ENCODE data around the gene DUSP18.
A peak's percentile ranks its signal among the peaks of the same experiment; 100 is the strongest.
"Not testable (repeated sequence)": the region's sequence is repeated elsewhere in the genome, so short reads cannot be mapped to it uniquely, and the experiment has no call there.

Gene DUSP18

GRCh38 chr22:30667494-30668385 is at the start of gene DUSP18:
DUSP18 (minus strand) TSS chr22:30667875; CDS start chr22:30664003, 3,872 bp downstream.
- Histone ChIP-seq H3K27ac (ENCODE audit: low read length) (peak within 1 kb of the TSS; percentile 70), H3K9me3 (ENCODE audit: control insufficient read depth in 1 of 2, low read length in 2 of 2) (no peaks in the 10 kb centered on the region), H3K4me3 (ENCODE audit: low read depth in 1 of 2, low read length in 2 of 2) (peak within 1 kb of the TSS; percentile 76 to 77), H3K36me3 (ENCODE audit: control insufficient read depth in 1 of 2, insufficient read depth in 2 of 2, low read length in 2 of 2) (peaks cover 2 to 12% of the 10 kb centered on the region in 2 donors), H3K27me3 (ENCODE audit: low read depth, low read length) (no peaks in the 10 kb centered on the region), H3K4me1 (ENCODE audit: control insufficient read depth in 1 of 2, insufficient read depth in 2 of 2, low read length in 2 of 2) (peaks cover 4 to 12% of the 10 kb centered on the region in 2 donors)

- no peaks in the 10 kb centered on the region for H3K27me3 ChIP-seq (ENCODE audit: low read depth, low read length)
Measured at GRCh38 chr22:30714062-30714461, 46.4 kb upstream of the DUSP18 start.

DNA sequence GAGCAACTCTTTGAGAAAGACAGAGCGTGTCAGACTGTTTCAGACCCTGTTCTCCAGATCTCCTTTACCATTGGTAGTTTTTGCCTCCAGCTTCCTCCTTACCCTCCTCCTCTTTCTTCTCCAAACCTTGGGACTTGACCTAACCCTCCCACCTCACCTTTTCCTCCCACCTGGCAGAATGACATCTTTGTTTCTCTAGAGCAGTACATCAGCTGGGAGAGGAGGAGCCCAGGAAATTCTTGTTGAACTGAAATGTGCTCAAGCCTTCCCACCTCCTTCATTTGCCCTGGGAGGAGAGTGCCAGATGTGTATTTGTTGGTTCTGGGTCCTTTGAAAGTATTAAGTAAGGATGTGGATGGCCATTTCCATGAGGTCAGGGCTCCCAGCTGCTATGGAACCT is 44.4 kb upstream of the DUSP18 start:
- Histone ChIP-seq H3K4me1 (ENCODE audit: control insufficient read depth in 1 of 2, insufficient read depth in 2 of 2, low read length in 2 of 2) (no peaks in the 10 kb centered on the region), H3K9me3 (ENCODE audit: control insufficient read depth in 1 of 2, low read length in 2 of 2) (no peaks in the 10 kb centered on the region), H3K27ac (ENCODE audit: low read length) (no peak overlapping the region), H3K27me3 (ENCODE audit: low read depth, low read length) (no peaks in the 10 kb centered on the region), H3K4me3 (ENCODE audit: low read depth in 1 of 2, low read length in 2 of 2) (no peak overlapping the region), H3K36me3 (ENCODE audit: control insufficient read depth in 1 of 2, insufficient read depth in 2 of 2, low read length in 2 of 2) (no peaks in the 10 kb centered on the region)

More at GRCh38 chr22:30714062-30714461, 46.4 kb upstream of the DUSP18 start:
- no peak overlapping the region for H3K4me3 ChIP-seq (ENCODE audit: low read depth in 1 of 2, low read length in 2 of 2)
- no peaks in the 10 kb centered on the region for H3K9me3 ChIP-seq (ENCODE audit: control insufficient read depth in 1 of 2, low read length in 2 of 2)
- H3K36me3 ChIP-seq (ENCODE audit: control insufficient read depth in 1 of 2, insufficient read depth in 2 of 2, low read length in 2 of 2) = no peaks in the 10 kb centered on the region
- no peak overlapping the region for H3K27ac ChIP-seq (ENCODE audit: low read length)
- no peaks in the 10 kb centered on the region for H3K4me1 ChIP-seq (ENCODE audit: control insufficient read depth in 1 of 2, insufficient read depth in 2 of 2, low read length in 2 of 2)

DNA sequence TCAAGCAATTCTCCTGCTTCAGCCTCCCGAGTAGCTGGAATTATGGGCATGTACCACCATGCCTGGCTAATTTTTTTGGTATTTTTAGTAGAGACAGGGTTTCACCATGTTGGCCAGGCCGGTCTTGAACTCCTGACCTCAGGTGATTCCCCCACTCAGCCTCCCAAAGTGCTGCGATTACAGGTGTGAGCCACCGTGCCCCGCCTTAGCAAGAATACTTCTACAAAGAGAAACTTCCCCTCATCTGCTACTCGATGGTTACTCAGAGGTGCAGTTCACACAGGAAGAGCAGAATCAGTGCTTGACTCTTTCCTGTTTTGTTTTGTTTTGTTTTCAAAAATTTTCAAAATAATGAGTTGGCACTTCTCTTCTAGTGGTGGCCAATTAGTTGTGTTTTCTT is 42.3 kb upstream of the DUSP18 start:
- H3K27ac ChIP-seq (ENCODE audit: low read length); H3K27me3 ChIP-seq (ENCODE audit: low read depth, low read length); H3K36me3 ChIP-seq (ENCODE audit: control insufficient read depth in 1 of 2, insufficient read depth in 2 of 2, low read length in 2 of 2); H3K4me1 ChIP-seq (ENCODE audit: control insufficient read depth in 1 of 2, insufficient read depth in 2 of 2, low read length in 2 of 2); H3K4me3 ChIP-seq (ENCODE audit: low read depth in 1 of 2, low read length in 2 of 2); H3K9me3 ChIP-seq (ENCODE audit: control insufficient read depth in 1 of 2, low read length in 2 of 2): not testable (repeated sequence)

- Histone ChIP-seq H3K27me3 (ENCODE audit: low read depth, low read length) (no peaks in the 10 kb centered on the region), H3K4me1 (ENCODE audit: control insufficient read depth in 1 of 2, insufficient read depth in 2 of 2, low read length in 2 of 2) (no peaks in the 10 kb centered on the region), H3K9me3 (ENCODE audit: control insufficient read depth in 1 of 2, low read length in 2 of 2) (no peaks in the 10 kb centered on the region), H3K27ac (ENCODE audit: low read length) (no peak overlapping the region), H3K36me3 (ENCODE audit: control insufficient read depth in 1 of 2, insufficient read depth in 2 of 2, low read length in 2 of 2) (no peaks in the 10 kb centered on the region), H3K4me3 (ENCODE audit: low read depth in 1 of 2, low read length in 2 of 2) (no peak overlapping the region)
Measured at GRCh38 chr22:30705710-30706651, 38.3 kb upstream of the DUSP18 start.

GRCh38 chr22:30704978-30705377 is 37.3 kb upstream of the DUSP18 start:
- no peak overlapping the region for H3K27ac ChIP-seq (ENCODE audit: low read length)
- no peaks in the 10 kb centered on the region for H3K27me3 ChIP-seq (ENCODE audit: low read depth, low read length)
- H3K9me3 ChIP-seq (ENCODE audit: control insufficient read depth in 1 of 2, low read length in 2 of 2) = no peaks in the 10 kb centered on the region
- H3K36me3 ChIP-seq (ENCODE audit: control insufficient read depth in 1 of 2, insufficient read depth in 2 of 2, low read length in 2 of 2) = no peaks in the 10 kb centered on the region
- no peak overlapping the region for H3K4me3 ChIP-seq (ENCODE audit: low read depth in 1 of 2, low read length in 2 of 2)
- no peaks in the 10 kb centered on the region for H3K4me1 ChIP-seq (ENCODE audit: control insufficient read depth in 1 of 2, insufficient read depth in 2 of 2, low read length in 2 of 2)

- no peaks in the 10 kb centered on the region for H3K27me3 ChIP-seq (ENCODE audit: low read depth, low read length)
- H3K36me3 ChIP-seq (ENCODE audit: control insufficient read depth in 1 of 2, insufficient read depth in 2 of 2, low read length in 2 of 2) = no peaks in the 10 kb centered on the region
- H3K27ac ChIP-seq (ENCODE audit: low read length) = no peak overlapping the region
- H3K9me3 ChIP-seq (ENCODE audit: control insufficient read depth in 1 of 2, low read length in 2 of 2) = no peaks in the 10 kb centered on the region
- no peaks in the 10 kb centered on the region for H3K4me1 ChIP-seq (ENCODE audit: control insufficient read depth in 1 of 2, insufficient read depth in 2 of 2, low read length in 2 of 2)
- no peak overlapping the region for H3K4me3 ChIP-seq (ENCODE audit: low read depth in 1 of 2, low read length in 2 of 2)
Measured at GRCh38 chr22:30702856-30703255, 35.2 kb upstream of the DUSP18 start.

GRCh38 chr22:30701872-30702271 is 34.2 kb upstream of the DUSP18 start:
- Histone ChIP-seq H3K4me1 (ENCODE audit: control insufficient read depth in 1 of 2, insufficient read depth in 2 of 2, low read length in 2 of 2) (no peaks in the 10 kb centered on the region), H3K36me3 (ENCODE audit: control insufficient read depth in 1 of 2, insufficient read depth in 2 of 2, low read length in 2 of 2) (no peaks in the 10 kb centered on the region)

DNA sequence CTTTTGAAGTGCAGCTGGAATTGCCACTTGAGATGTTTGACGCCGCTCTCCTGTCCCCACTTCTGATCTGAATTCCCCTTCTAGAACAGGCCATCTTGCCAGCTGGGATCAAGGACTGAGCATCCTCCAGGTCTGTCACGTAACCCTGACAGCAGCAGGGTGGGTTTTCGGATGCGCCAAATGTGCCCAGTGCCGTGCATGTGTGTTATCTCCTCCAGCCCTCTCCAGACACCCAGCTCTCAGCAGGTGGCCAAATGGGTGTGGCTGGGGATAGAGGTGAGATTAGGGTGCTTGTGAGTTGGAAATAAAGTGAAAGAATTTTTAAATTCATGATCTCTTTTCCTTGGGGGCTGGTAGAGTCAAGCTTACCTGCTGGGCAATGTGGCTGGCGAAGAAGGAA is 30.3 kb upstream of the DUSP18 start:
- H3K4me1 ChIP-seq (ENCODE audit: control insufficient read depth in 1 of 2, insufficient read depth in 2 of 2, low read length in 2 of 2) = peaks cover 0 to 14% of the 10 kb centered on the region in 2 donors
- H3K9me3 ChIP-seq (ENCODE audit: control insufficient read depth in 1 of 2, low read length in 2 of 2) = no peaks in the 10 kb centered on the region
- H3K27me3 ChIP-seq (ENCODE audit: low read depth, low read length) = no peaks in the 10 kb centered on the region
- H3K4me3 ChIP-seq (ENCODE audit: low read depth in 1 of 2, low read length in 2 of 2) = no peak overlapping the region
- no peak overlapping the region for H3K27ac ChIP-seq (ENCODE audit: low read length)
- no peaks in the 10 kb centered on the region for H3K36me3 ChIP-seq (ENCODE audit: control insufficient read depth in 1 of 2, insufficient read depth in 2 of 2, low read length in 2 of 2)

More at GRCh38 chr22:30701872-30702271, 34.2 kb upstream of the DUSP18 start:
- Histone ChIP-seq H3K27me3 (ENCODE audit: low read depth, low read length) (no peaks in the 10 kb centered on the region), H3K27ac (ENCODE audit: low read length) (no peak overlapping the region), H3K4me3 (ENCODE audit: low read depth in 1 of 2, low read length in 2 of 2) (no peak overlapping the region), H3K9me3 (ENCODE audit: control insufficient read depth in 1 of 2, low read length in 2 of 2) (no peaks in the 10 kb centered on the region)

DNA sequence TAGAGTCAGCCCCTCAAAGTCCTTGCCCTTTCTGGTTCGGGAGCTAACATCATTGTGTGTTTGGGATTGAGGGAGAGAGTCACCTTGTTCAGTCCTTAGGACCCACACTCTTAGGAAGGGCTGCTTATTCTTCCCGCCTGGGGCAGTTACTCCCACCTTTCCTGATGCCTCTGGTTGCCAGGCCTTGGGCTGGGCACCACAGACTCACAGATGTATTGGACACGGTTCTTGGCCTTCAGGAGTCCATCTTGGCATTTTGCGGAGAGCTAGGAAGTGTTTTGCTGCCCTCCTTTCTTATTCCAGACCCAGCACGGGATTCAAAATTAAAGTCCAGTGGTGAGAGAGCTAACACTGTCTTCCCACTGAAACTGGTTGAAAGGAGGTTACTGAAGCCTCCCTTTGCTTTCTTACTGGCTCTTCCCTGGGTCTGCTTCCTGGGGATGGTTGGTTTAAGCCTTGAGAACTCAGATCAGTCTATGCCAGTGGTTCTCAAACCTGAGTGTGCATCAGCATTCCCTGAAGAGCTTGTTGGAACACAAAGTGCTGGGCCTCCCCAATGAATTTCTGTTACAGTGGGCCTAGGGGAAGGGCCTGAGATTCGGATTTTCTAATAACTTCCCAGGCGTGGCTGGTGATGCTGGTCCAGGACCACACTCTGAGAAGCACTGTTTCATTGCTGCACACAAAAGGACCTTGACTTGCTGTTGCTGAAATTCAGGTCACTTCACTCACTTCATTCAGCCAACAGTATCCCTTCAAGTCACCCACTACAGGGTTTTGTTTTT is 28.4 kb upstream of the DUSP18 start:
- Histone ChIP-seq H3K4me3 (ENCODE audit: low read depth in 1 of 2, low read length in 2 of 2) (no peak overlapping the region), H3K9me3 (ENCODE audit: control insufficient read depth in 1 of 2, low read length in 2 of 2) (no peaks in the 10 kb centered on the region), H3K4me1 (ENCODE audit: control insufficient read depth in 1 of 2, insufficient read depth in 2 of 2, low read length in 2 of 2) (peaks cover 0 to 14% of the 10 kb centered on the region in 2 donors), H3K27ac (ENCODE audit: low read length) (no peak overlapping the region), H3K36me3 (ENCODE audit: control insufficient read depth in 1 of 2, insufficient read depth in 2 of 2, low read length in 2 of 2) (no peaks in the 10 kb centered on the region), H3K27me3 (ENCODE audit: low read depth, low read length) (no peaks in the 10 kb centered on the region)

All from muscle layer of duodenum (tissue), 2 donors.